Measurements from ENCODE around the gene GMDS. TPM values are rescaled to one million over a fixed set of nuclear protein-coding genes. Genes with fewer than 3 reads are reported as not detected.

Gene GMDS
- total and polyA plus RNA-seq, 2 experiments from 2014 or later: 6.3 to 17.7 TPM

- Histone ChIP-seq H3K27me3 (no peaks in the 10 kb centered on the region), H3K9me3 (ENCODE audit: low read depth) (no peaks in the 10 kb centered on the region), H3K4me3 (no peak overlapping the region), H3K36me3 (no peaks in the 10 kb centered on the region), H3K4me1 (ENCODE audit: low read depth) (no peaks in the 10 kb centered on the region), H3K27ac (no peak overlapping the region)
- no peak for DNase-seq (ENCODE audit: low read depth in 1 of 2, low spot score in 1 of 2)
- TF ChIP-seq, protein P1, sequence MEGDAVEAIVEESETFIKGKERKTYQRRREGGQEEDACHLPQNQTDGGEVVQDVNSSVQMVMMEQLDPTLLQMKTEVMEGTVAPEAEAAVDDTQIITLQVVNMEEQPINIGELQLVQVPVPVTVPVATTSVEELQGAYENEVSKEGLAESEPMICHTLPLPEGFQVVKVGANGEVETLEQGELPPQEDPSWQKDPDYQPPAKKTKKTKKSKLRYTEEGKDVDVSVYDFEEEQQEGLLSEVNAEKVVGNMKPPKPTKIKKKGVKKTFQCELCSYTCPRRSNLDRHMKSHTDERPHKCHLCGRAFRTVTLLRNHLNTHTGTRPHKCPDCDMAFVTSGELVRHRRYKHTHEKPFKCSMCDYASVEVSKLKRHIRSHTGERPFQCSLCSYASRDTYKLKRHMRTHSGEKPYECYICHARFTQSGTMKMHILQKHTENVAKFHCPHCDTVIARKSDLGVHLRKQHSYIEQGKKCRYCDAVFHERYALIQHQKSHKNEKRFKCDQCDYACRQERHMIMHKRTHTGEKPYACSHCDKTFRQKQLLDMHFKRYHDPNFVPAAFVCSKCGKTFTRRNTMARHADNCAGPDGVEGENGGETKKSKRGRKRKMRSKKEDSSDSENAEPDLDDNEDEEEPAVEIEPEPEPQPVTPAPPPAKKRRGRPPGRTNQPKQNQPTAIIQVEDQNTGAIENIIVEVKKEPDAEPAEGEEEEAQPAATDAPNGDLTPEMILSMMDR (IDR thresholded peaks at IDR 0.05; ENCODE audit: low read depth, low read length): no peak
Measured at GRCh38 chr6:2081155-2082138, 164.0 kb downstream of the GMDS start.

DNA sequence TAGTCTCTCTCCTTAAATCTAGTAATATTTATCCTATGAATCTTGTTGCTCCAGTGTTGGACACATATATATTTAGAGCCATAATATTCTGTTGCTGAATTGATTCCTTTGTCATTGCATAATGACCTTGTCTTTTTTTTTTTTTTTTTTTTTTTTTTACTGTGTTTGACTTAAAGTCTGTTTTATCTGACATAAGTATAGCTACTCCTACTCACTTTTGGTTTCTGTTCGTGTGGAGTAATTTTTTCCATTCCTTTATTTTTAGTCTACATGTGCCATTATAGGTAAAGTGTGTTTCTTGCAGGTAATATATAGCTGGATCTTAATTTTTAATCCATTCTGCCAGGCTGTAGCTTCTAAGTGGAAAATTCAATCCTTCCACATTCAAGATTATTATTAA is 166.5 kb downstream of the GMDS start:
- Histone ChIP-seq H3K36me3 (no peaks in the 10 kb centered on the region), H3K4me3 (no peak overlapping the region), H3K27me3 (no peaks in the 10 kb centered on the region), H3K4me1 (ENCODE audit: low read depth) (no peaks in the 10 kb centered on the region), H3K27ac (no peak overlapping the region), H3K9me3 (ENCODE audit: low read depth) (no peaks in the 10 kb centered on the region)
- DNase-seq (ENCODE audit: low read depth in 1 of 2, low spot score in 1 of 2): no peak
- TF ChIP-seq, protein P1 (IDR thresholded peaks at IDR 0.05; ENCODE audit: low read depth, low read length): no peak

DNA sequence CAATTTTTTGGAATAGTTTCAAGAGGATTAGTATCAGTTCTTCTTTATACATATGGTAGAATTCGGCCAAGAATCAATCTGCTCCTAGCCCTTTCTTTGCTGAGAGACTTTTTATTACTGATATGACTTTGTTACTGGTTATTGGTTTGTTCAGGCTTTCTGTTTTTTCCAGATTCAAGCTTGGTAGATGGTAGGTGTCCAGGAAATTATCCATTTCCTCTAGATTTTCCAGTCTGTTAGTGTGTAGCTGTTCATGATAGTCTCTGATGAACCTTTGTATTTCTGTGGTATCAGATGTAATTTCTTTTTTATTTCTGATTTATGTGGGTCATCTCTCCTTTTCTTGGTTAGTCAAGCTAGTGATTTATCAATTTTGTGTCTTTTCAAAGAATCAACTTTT is 167.6 kb downstream of the GMDS start:
- TF ChIP-seq, protein P1 (IDR thresholded peaks at IDR 0.05; ENCODE audit: low read depth, low read length): no peak
- Histone ChIP-seq H3K27ac (no peak overlapping the region), H3K27me3 (peaks cover 3% of the 10 kb centered on the region), H3K9me3 (ENCODE audit: low read depth) (no peaks in the 10 kb centered on the region), H3K36me3 (no peaks in the 10 kb centered on the region), H3K4me3 (no peak overlapping the region), H3K4me1 (ENCODE audit: low read depth) (no peaks in the 10 kb centered on the region)
- DNase-seq (ENCODE audit: low read depth in 1 of 2, low spot score in 1 of 2): no peak

- Histone ChIP-seq H3K36me3 (no peaks in the 10 kb centered on the region), H3K4me3 (no peak overlapping the region), H3K27ac (no peak overlapping the region), H3K27me3 (peaks cover 3% of the 10 kb centered on the region), H3K4me1 (ENCODE audit: low read depth) (no peaks in the 10 kb centered on the region), H3K9me3 (ENCODE audit: low read depth) (no peaks in the 10 kb centered on the region)
- no peak for DNase-seq (ENCODE audit: low read depth in 1 of 2, low spot score in 1 of 2)
- TF ChIP-seq, protein P1 (IDR thresholded peaks at IDR 0.05; ENCODE audit: low read depth, low read length): no peak
Measured at GRCh38 chr6:2073476-2073875, 171.9 kb downstream of the GMDS start.

DNA sequence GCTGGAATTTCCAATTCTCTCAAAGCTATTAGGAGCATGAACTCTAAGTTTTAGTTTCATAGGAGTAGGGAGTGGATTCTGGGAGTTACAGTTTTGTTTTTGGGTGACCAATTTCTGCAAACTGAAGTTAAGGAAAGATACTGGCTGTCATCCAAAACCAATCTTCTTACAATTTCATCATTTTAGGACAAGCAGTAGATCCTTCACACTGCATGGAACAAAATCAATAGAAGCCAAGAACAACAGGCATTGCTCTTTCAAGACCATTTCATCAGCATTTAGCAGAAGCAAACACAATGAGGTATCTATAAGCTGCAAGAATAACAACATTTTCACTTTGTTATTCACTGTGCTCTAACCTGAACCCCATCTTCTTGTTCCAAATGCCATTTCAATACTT is 173.0 kb downstream of the GMDS start:
- no peaks in the 10 kb centered on the region for H3K9me3 ChIP-seq (ENCODE audit: low read depth)
- peak in 1 of 2 donors; percentile 60 for DNase-seq (ENCODE audit: low read depth in 1 of 2, low spot score in 1 of 2)
- peaks cover 3% of the 10 kb centered on the region for H3K27me3 ChIP-seq
- TF ChIP-seq, protein P1 (IDR thresholded peaks at IDR 0.05; ENCODE audit: low read depth, low read length): no peak
- no peak overlapping the region for H3K4me3 ChIP-seq
- H3K36me3 ChIP-seq: no peaks in the 10 kb centered on the region
- H3K4me1 ChIP-seq (ENCODE audit: low read depth): no peaks in the 10 kb centered on the region
- H3K27ac ChIP-seq: no peak overlapping the region
